GM23338 (cell line): Measurements from ENCODE around the gene TJP2. TPM values are rescaled to one million over a fixed set of nuclear protein-coding genes. Genes with fewer than 3 reads are reported as not detected.
A peak's percentile ranks its signal among the peaks of the same experiment; 100 is the strongest.

Experiments
- ATAC-seq: fragments of 200-7000 bp; cut with Tn5 transposase; 3 replicates; pipeline ENCODE4 v1.9.1; 2020
- DNase-seq: peaks from one replicate; pipeline ENCODE4 v3.0.0-alpha.2; 2015; ENCODE audit warnings: low spot score
- H2AFZ ChIP-seq: fragments of 200-600 bp; sonication (generic); 2 replicates; pipeline ENCODE4 v1.8.0; 2016; ENCODE audit warnings: antibody characterized with exemption, mild to moderate bottlenecking, moderate library complexity
- H3F3A ChIP-seq: fragments of 200-600 bp; sonication (generic); replicated peaks from 2 replicates; pipeline ENCODE4 v1.8.0; 2017; ENCODE audit warnings: antibody characterized with exemption, mixed run types, low read depth
- H3K27ac ChIP-seq: fragments of 200-600 bp; sonication (generic); 2 replicates; pipeline ENCODE4 v1.6.1; 2016; ENCODE audit warnings: low read depth
- H3K27me3 ChIP-seq: fragments of 200-600 bp; sonication (generic); 2 replicates; pipeline ENCODE4 v1.8.0; 2016; ENCODE audit warnings: mild to moderate bottlenecking, mixed run types, moderate library complexity; ENCODE audit not compliant: insufficient read depth
- H3K36me3 ChIP-seq: fragments of 200-600 bp; sonication (generic); 2 replicates; pipeline ENCODE4 v1.8.0; 2016; ENCODE audit warnings: mild to moderate bottlenecking; ENCODE audit not compliant: insufficient read depth
- H3K4me1 ChIP-seq: fragments of 200-600 bp; sonication (generic); 2 replicates; pipeline ENCODE4 v1.8.0; 2016; ENCODE audit warnings: mild to moderate bottlenecking, moderate library complexity; ENCODE audit not compliant: insufficient read depth
- H3K4me2 ChIP-seq: fragments of 200-600 bp; sonication (generic); 2 replicates; pipeline ENCODE4 v1.7.1; 2017; ENCODE audit warnings: mixed run types
- H3K4me3 ChIP-seq: fragments of 200-600 bp; sonication (generic); 2 replicates; pipeline ENCODE4 v1.6.1; 2016; ENCODE audit warnings: mixed run types
- H3K79me2 ChIP-seq: fragments of 200-600 bp; sonication (generic); replicated peaks from 2 replicates; pipeline ENCODE4 v1.8.0; 2017; ENCODE audit warnings: mild to moderate bottlenecking; ENCODE audit not compliant: insufficient read depth
- H3K9me2 ChIP-seq: fragments of 200-600 bp; sonication (generic); 2 replicates; pipeline ENCODE4 v1.8.0; 2017; ENCODE audit not compliant: insufficient read depth
- H4K20me1 ChIP-seq: fragments of 200-600 bp; sonication (generic); replicated peaks from 2 replicates; pipeline ENCODE4 v1.8.0; 2017; ENCODE audit warnings: mild to moderate bottlenecking; ENCODE audit not compliant: insufficient read depth
- H3K27ac Mint-ChIP-seq: 2 replicates; pipeline ENCODE4 v1.8.0; 2020; ENCODE audit warnings: inconsistent platforms, mild to moderate bottlenecking, moderate library complexity, mixed read lengths
- H3K27me3 Mint-ChIP-seq: 3 replicates; pipeline ENCODE4 v1.8.0; 2022; ENCODE audit warnings: low read depth, mild to moderate bottlenecking, moderate library complexity, mixed read lengths, inconsistent platforms; ENCODE audit not compliant: insufficient read depth, poor library complexity
- H3K36me3 Mint-ChIP-seq: 3 replicates; pipeline ENCODE4 v1.8.0; 2021; ENCODE audit warnings: low read depth, mild to moderate bottlenecking, inconsistent platforms, moderate library complexity, mixed read lengths
- H3K4me1 Mint-ChIP-seq: 3 replicates; pipeline ENCODE4 v1.8.0; 2020; ENCODE audit warnings: mild to moderate bottlenecking, inconsistent platforms, mixed read lengths
- H3K4me3 Mint-ChIP-seq: 3 replicates; pipeline ENCODE4 v1.8.0; 2021; ENCODE audit warnings: moderate library complexity, mild to moderate bottlenecking, inconsistent platforms, mixed read lengths
- H3K9me3 Mint-ChIP-seq: 3 replicates; pipeline ENCODE4 v1.8.0; 2020; ENCODE audit warnings: moderate library complexity, mild to moderate bottlenecking, inconsistent platforms, mixed read lengths
- CREB1 ChIP-seq: fragments of 250-450 bp; sonication (Bioruptor Pico); IDR thresholded peaks from 2 replicates; pipeline ENCODE4 v1.5.0; 2020; ENCODE audit warnings: low read depth, mild to moderate bottlenecking, moderate library complexity
- EZH2 ChIP-seq: fragments of 200-600 bp; sonication (generic); IDR thresholded peaks from one replicate; pipeline ENCODE4 v1.8.0; 2017; ENCODE audit warnings: antibody characterized with exemption, mild to moderate bottlenecking, low read depth; ENCODE audit not compliant: unreplicated experiment
- EZH2phosphoT487 ChIP-seq: fragments of 200-600 bp; sonication (generic); IDR thresholded peaks from one replicate; pipeline ENCODE4 v1.8.1; 2018; ENCODE audit warnings: antibody characterized with exemption; ENCODE audit not compliant: unreplicated experiment
- POLR2AphosphoS5 ChIP-seq: IDR thresholded peaks from 2 replicates; pipeline ENCODE4 v1.6.1; 2016; ENCODE audit warnings: antibody characterized with exemption, low read depth
- STAT1 ChIP-seq: IDR thresholded peaks from one replicate; pipeline ENCODE4 v1.6.1; 2016; ENCODE audit warnings: antibody characterized with exemption; ENCODE audit not compliant: unreplicated experiment
- ZNF114 ChIP-seq: fragments of 250-450 bp; sonication (Bioruptor Pico); IDR thresholded peaks from 2 replicates; pipeline ENCODE4 v1.5.0; 2020; ENCODE audit warnings: mild to moderate bottlenecking, moderate library complexity
- ZNF331 ChIP-seq: fragments of 250-450 bp; sonication (Bioruptor Pico); IDR thresholded peaks from 2 replicates; pipeline ENCODE4 v1.5.0; 2020; ENCODE audit warnings: low read depth, mild to moderate bottlenecking, moderate library complexity
- polyA plus RNA-seq: library from polyadenylated mRNA; unstranded; fragments of >200 nt; fragmentation: Nextera tagmentation; extraction: Ambion mirVana; gene quantifications from 2 replicates; pipeline ENCODE4 v1.2.1, GENCODE V29; 2016
- total RNA-seq: library from RNA; depleted of rRNA; stranded (reverse); fragments of >200 nt; shearing (Covaris generic); gene quantifications from 2 replicates; pipeline ENCODE4 v1.2.3, GENCODE V29; 2014
- TF ChIP-seq, protein P1 (sequence below): IDR thresholded peaks from 2 replicates; pipeline ENCODE4 v1.6.1; 2016; ENCODE audit warnings: antibody characterized with exemption
- TF ChIP-seq, protein P2 (sequence below): IDR thresholded peaks from one replicate; pipeline ENCODE4 v1.6.1; 2018; ENCODE audit warnings: antibody characterized with exemption; ENCODE audit not compliant: unreplicated experiment
- TF ChIP-seq, protein P3 (sequence below), 2 experiments: fragments of 200-600 bp in 1 of 2; sonication (generic) in 1 of 2; conservative IDR thresholded peaks; 2 replicates each; pipeline versions ENCODE4 v1.5.1 to v1.6.1; 2016 to 2017; ENCODE audit warnings: antibody characterized with exemption in 2 of 2, low read depth in 2 of 2, mild to moderate bottlenecking in 2 of 2, moderate library complexity in 1 of 2

Gene TJP2
- total and polyA plus RNA-seq, 2 experiments from 2014 or later = 37.6 to 234 TPM

DNA sequence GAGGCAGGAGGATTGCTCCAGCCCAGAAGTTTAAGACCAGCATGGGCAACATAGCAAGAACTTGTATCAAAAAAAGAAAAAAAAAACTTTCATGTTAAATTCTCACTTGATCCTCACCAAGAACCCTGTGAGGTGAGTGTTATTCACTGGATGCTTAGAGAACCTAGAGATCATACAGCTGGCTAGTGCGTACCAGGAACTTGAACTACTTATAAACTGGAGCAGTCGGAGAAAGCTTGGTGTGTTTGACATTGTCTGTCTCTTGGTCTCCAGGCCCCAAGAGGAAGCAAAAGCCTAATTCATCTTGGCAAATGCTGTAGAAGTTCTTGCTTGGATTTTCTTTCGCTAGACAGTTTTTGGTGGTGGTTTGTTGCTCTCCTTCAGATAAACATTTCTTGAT is 18.1 kb downstream of the TJP2 start:
- peaks cover 2% of the 10 kb centered on the region for H3K27me3 Mint-ChIP-seq
- H3K4me2 ChIP-seq = no peak overlapping the region
- TF ChIP-seq CREB1 (CRISPR knock-in tag) = no peak
- TF ChIP-seq EZH2 = no peak
- TF ChIP-seq, protein P1, sequence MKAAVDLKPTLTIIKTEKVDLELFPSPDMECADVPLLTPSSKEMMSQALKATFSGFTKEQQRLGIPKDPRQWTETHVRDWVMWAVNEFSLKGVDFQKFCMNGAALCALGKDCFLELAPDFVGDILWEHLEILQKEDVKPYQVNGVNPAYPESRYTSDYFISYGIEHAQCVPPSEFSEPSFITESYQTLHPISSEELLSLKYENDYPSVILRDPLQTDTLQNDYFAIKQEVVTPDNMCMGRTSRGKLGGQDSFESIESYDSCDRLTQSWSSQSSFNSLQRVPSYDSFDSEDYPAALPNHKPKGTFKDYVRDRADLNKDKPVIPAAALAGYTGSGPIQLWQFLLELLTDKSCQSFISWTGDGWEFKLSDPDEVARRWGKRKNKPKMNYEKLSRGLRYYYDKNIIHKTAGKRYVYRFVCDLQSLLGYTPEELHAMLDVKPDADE = no peak
- TF ChIP-seq POLR2AphosphoS5 = no peak
- TF ChIP-seq STAT1 = no peak
- no peak for TF ChIP-seq ZNF114
- no peak for TF ChIP-seq EZH2phosphoT487
- TF ChIP-seq, protein P2, sequence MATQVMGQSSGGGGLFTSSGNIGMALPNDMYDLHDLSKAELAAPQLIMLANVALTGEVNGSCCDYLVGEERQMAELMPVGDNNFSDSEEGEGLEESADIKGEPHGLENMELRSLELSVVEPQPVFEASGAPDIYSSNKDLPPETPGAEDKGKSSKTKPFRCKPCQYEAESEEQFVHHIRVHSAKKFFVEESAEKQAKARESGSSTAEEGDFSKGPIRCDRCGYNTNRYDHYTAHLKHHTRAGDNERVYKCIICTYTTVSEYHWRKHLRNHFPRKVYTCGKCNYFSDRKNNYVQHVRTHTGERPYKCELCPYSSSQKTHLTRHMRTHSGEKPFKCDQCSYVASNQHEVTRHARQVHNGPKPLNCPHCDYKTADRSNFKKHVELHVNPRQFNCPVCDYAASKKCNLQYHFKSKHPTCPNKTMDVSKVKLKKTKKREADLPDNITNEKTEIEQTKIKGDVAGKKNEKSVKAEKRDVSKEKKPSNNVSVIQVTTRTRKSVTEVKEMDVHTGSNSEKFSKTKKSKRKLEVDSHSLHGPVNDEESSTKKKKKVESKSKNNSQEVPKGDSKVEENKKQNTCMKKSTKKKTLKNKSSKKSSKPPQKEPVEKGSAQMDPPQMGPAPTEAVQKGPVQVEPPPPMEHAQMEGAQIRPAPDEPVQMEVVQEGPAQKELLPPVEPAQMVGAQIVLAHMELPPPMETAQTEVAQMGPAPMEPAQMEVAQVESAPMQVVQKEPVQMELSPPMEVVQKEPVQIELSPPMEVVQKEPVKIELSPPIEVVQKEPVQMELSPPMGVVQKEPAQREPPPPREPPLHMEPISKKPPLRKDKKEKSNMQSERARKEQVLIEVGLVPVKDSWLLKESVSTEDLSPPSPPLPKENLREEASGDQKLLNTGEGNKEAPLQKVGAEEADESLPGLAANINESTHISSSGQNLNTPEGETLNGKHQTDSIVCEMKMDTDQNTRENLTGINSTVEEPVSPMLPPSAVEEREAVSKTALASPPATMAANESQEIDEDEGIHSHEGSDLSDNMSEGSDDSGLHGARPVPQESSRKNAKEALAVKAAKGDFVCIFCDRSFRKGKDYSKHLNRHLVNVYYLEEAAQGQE = no peak
- DNase-seq (no peak), ATAC-seq (no peak)
- no peak overlapping the region for H3K27ac ChIP-seq
- no peaks in the 10 kb centered on the region for H3K9me2 ChIP-seq
- peaks cover 92% of the 10 kb centered on the region for H3K79me2 ChIP-seq
- no peak overlapping the region for H2AFZ ChIP-seq
- H3K4me3 Mint-ChIP-seq = no peak overlapping the region
- H3F3A ChIP-seq = 0 out of 2 replicates have a peak, but pooled peaks cover 3% of the 10 kb centered on the region
- 0 out of 2 replicates have a peak overlapping the region, but pooled peaks have one; percentile 77 for H3K27ac Mint-ChIP-seq
- H3K4me1 Mint-ChIP-seq = peaks cover 21% of the 10 kb centered on the region
- peaks cover 11% of the 10 kb centered on the region for H3K4me1 ChIP-seq
- H3K36me3 ChIP-seq = no peaks in the 10 kb centered on the region; the same call in 1 of the 2 replicates
- H4K20me1 ChIP-seq = peaks cover 13% of the 10 kb centered on the region; the same call in 1 of the 2 replicates
- H3K27me3 ChIP-seq = no peaks in the 10 kb centered on the region
- 0 out of 3 replicates have a peak, but pooled peaks cover 3% of the 10 kb centered on the region for H3K36me3 Mint-ChIP-seq
- no peaks in the 10 kb centered on the region for H3K9me3 Mint-ChIP-seq
- no peak overlapping the region for H3K4me3 ChIP-seq

DNA sequence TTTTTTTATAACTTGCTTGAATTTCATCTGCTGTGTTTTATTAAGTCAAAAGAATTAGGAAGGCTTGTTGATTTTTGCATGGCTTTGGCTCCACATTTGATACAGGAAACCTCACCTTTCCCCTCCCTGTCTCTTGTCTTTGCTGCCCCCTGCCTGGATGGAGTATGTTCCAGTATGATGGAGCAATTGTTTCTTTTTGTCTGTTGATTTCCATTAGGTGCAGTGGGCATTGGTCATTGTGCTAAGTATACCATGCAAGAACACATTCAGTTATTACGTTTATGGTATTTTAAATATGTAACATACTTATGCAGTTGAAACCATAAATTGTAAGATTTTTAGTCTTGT is 19.6 kb downstream of the TJP2 start:
- no peak overlapping the region for H3K4me2 ChIP-seq
- Mint-ChIP-seq H3K9me3 (no peaks in the 10 kb centered on the region; the same call in 2 of the 3 replicates), H3K27me3 (peaks cover 2% of the 10 kb centered on the region), H3K36me3 (0 out of 3 replicates have a peak, but pooled peaks cover 3% of the 10 kb centered on the region), H3K27ac (no peak overlapping the region), H3K4me3 (no peak overlapping the region), H3K4me1 (peaks cover 22% of the 10 kb centered on the region)
- peak; percentile 57 for DNase-seq
- peaks cover 18% of the 10 kb centered on the region for H3K4me1 ChIP-seq
- no peak overlapping the region for H2AFZ ChIP-seq
- H3K27ac ChIP-seq = no peak overlapping the region
- no peak overlapping the region for H3K4me3 ChIP-seq
- ATAC-seq = peak; percentile 56
- no peaks in the 10 kb centered on the region for H3K27me3 ChIP-seq
- 0 out of 2 replicates have a peak, but pooled peaks cover 3% of the 10 kb centered on the region for H3F3A ChIP-seq
- H3K79me2 ChIP-seq = peaks cover 90% of the 10 kb centered on the region
- no peaks in the 10 kb centered on the region; the same call in 1 of the 2 replicates for H3K36me3 ChIP-seq
- H3K9me2 ChIP-seq = no peaks in the 10 kb centered on the region
- H4K20me1 ChIP-seq = peaks cover 21% of the 10 kb centered on the region; the same call in 1 of the 2 replicates
- no peak for TF ChIP-seq ZNF331 (CRISPR knock-in tag)
- TF ChIP-seq, protein P3, sequence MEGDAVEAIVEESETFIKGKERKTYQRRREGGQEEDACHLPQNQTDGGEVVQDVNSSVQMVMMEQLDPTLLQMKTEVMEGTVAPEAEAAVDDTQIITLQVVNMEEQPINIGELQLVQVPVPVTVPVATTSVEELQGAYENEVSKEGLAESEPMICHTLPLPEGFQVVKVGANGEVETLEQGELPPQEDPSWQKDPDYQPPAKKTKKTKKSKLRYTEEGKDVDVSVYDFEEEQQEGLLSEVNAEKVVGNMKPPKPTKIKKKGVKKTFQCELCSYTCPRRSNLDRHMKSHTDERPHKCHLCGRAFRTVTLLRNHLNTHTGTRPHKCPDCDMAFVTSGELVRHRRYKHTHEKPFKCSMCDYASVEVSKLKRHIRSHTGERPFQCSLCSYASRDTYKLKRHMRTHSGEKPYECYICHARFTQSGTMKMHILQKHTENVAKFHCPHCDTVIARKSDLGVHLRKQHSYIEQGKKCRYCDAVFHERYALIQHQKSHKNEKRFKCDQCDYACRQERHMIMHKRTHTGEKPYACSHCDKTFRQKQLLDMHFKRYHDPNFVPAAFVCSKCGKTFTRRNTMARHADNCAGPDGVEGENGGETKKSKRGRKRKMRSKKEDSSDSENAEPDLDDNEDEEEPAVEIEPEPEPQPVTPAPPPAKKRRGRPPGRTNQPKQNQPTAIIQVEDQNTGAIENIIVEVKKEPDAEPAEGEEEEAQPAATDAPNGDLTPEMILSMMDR (conservative IDR thresholded peaks at IDR 0.05; ENCODE audit: low read depth in 2 of 2) = peak in 1 of 2 experiments; percentile 68
